Lower leg skin (tissue), 3 donors: ENCODE results near the gene ASAP3.

Source experiments
- CTCF ChIP-seq, 3 donors: fragments of 450-650 bp; IDR thresholded peaks; one replicate each; pipeline ENCODE4 v1.5.1; 2016; ENCODE audit warnings: antibody characterized with exemption in 3 of 3, mild to moderate bottlenecking in 3 of 3, moderate library complexity in 2 of 3
- POLR2A ChIP-seq, 2 donors: fragments of 450-650 bp; IDR thresholded peaks; one replicate each; pipeline ENCODE4 v1.6.1; 2016 to 2017; ENCODE audit warnings: antibody characterized with exemption in 2 of 2, mild to moderate bottlenecking in 1 of 2, moderate library complexity in 1 of 2

DNA sequence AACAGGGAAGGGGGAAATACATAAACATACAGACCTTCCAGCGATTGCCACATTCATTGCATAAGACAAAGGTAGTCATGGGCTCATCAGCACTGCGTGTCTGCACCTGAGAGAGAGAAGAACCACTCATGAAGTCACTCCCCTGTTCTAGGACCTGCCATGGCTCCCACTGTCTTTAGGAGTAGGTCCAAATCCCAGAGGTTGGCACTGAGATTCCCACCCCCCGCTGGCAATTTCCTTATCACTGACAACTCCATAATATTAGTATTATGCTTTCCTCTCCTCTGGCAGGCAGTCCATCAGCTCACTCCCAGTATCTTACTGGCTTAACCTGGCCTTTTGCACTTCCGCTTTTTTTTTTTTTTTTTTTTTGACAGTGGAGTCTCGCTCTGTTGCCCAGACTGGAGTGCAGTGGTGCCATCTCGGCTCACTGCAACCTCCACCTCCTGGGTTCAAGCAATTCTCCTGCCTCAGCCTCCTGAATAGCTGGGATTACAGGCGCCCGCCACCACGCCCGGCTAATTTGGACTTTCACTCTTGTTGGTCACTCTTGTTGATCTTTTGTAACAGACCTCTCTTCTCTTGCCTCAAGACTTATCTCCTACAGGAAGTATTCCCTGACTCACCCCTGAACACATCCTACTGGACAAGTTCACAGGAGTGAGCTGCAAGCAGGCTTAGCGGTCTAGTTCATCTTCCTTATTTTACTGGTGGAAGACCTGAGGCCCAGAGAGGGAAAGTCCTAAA lies 99.5 kb downstream of the ASAP3 start:
- TF ChIP-seq CTCF (IDR thresholded peaks at IDR 0.05): no peak
- TF ChIP-seq POLR2A (IDR thresholded peaks at IDR 0.05): no peak
